Suppressor macrophage treated with lipopolysaccharide for 1 hour (primary cell): ENCODE data around the gene DPH5.
A peak's percentile ranks its signal among the peaks of the same experiment; 100 is the strongest.
"Not testable (repeated sequence)": the region's sequence is repeated elsewhere in the genome, so short reads cannot be mapped to it uniquely, and the experiment has no call there.

Experiments used
- DNase-seq, 3 donors: peaks; one replicate each; pipeline ENCODE4 v3.0.0-alpha.2; 2020 to 2022

DPH5 gene

GRCh38 chr1:101025657-101026429 lies at the start of gene DPH5:
Gene DPH5, minus strand, starts transcription at chr1:101025784. Its CDS starts 341 bp downstream, at chr1:101025443.
- DNase-seq, result peak; percentile 93 to 94 (median 94)

GRCh38 chr1:101073836-101074235 lies 48.3 kb upstream of the DPH5 start:
- DNase-seq, result no peak

GRCh38 chr1:101071470-101071891 lies 45.9 kb upstream of the DPH5 start:
- DNase-seq, result no peak

- DNase-seq, result no peak
These were observed 43.6 kb upstream of the DPH5 start for GRCh38 chr1:101069158-101069557.

GRCh38 chr1:101066937-101067335 lies 41.4 kb upstream of the DPH5 start:
- DNase-seq, result not testable (repeated sequence)

GRCh38 chr1:101066260-101066936 lies 40.8 kb upstream of the DPH5 start:
- DNase-seq, result no peak

GRCh38 chr1:101065575-101065974 lies 40.0 kb upstream of the DPH5 start:
- DNase-seq, result no peak

- no peak for DNase-seq
These were observed 39.1 kb upstream of the DPH5 start for GRCh38 chr1:101064697-101065096.

GRCh38 chr1:101060992-101061391 lies 35.4 kb upstream of the DPH5 start:
- DNase-seq, result no peak

GRCh38 chr1:101059945-101060542 lies 34.5 kb upstream of the DPH5 start:
- no peak for DNase-seq

- DNase-seq, result peak in 1 of 3 donors; percentile 17
These were observed 30.0 kb upstream of the DPH5 start for GRCh38 chr1:101055623-101056022.

- no peak for DNase-seq
These were observed 26.4 kb upstream of the DPH5 start for GRCh38 chr1:101051688-101052638.

- no peak for DNase-seq
These were observed 25.3 kb upstream of the DPH5 start for GRCh38 chr1:101050869-101051268.

GRCh38 chr1:101044749-101045148 lies 19.2 kb upstream of the DPH5 start:
- DNase-seq, result no peak

GRCh38 chr1:101044259-101044658 lies 18.7 kb upstream of the DPH5 start:
- no peak for DNase-seq

GRCh38 chr1:101043776-101044175 lies 18.2 kb upstream of the DPH5 start:
- no peak for DNase-seq

GRCh38 chr1:101041300-101041699 lies 15.7 kb upstream of the DPH5 start:
- no peak for DNase-seq

GRCh38 chr1:101040666-101041065 lies 15.1 kb upstream of the DPH5 start:
- DNase-seq, result no peak

GRCh38 chr1:101039245-101039644 lies 13.7 kb upstream of the DPH5 start:
- no peak for DNase-seq

GRCh38 chr1:101037316-101037715 lies 11.7 kb upstream of the DPH5 start:
- DNase-seq, result no peak

GRCh38 chr1:101033017-101033416 lies 7.4 kb upstream of the DPH5 start:
- no peak for DNase-seq

- DNase-seq, result not testable (repeated sequence)
These were observed 6.5 kb upstream of the DPH5 start for GRCh38 chr1:101032129-101032528.

- DNase-seq, result no peak
These were observed 5.3 kb upstream of the DPH5 start for GRCh38 chr1:101030881-101031280.
